IPS-18a (cell line): ENCODE measurements around the gene TP53I11.

Experiments
- H3K27ac ChIP-seq: one replicate; pipeline ENCODE4 v1.5.1; 2013; ENCODE audit warnings: low read length
- H3K27me3 ChIP-seq: one replicate; pipeline ENCODE4 v1.6.1; 2013; ENCODE audit warnings: mild to moderate bottlenecking, low read length; ENCODE audit not compliant: control insufficient read depth, insufficient read depth
- H3K36me3 ChIP-seq: one replicate; pipeline ENCODE4 v1.6.1; 2013; ENCODE audit warnings: low read depth, low read length; ENCODE audit not compliant: control insufficient read depth
- H3K4me1 ChIP-seq: one replicate; pipeline ENCODE4 v1.6.1; 2013; ENCODE audit warnings: low read depth, low read length; ENCODE audit not compliant: control insufficient read depth
- H3K4me3 ChIP-seq: one replicate; pipeline ENCODE4 v1.5.1; 2013; ENCODE audit warnings: low read length
- H3K9ac ChIP-seq: one replicate; pipeline ENCODE4 v1.6.1; 2013; ENCODE audit warnings: mild to moderate bottlenecking, low read length, moderate library complexity
- H3K9me3 ChIP-seq: one replicate; pipeline ENCODE4 v1.6.1; 2013; ENCODE audit warnings: low read depth, low read length; ENCODE audit not compliant: control insufficient read depth

TP53I11 gene

GRCh38 chr11:44885919-44886789 is 64.5 kb downstream of the TP53I11 start:
- H3K27me3 ChIP-seq: peaks cover 2% of the 10 kb centered on the region
- no peak overlapping the region for H3K4me3 ChIP-seq
- no peak overlapping the region for H3K27ac ChIP-seq
- no peaks in the 10 kb centered on the region for H3K9me3 ChIP-seq
- H3K36me3 ChIP-seq: no peaks in the 10 kb centered on the region
- peaks cover 21% of the 10 kb centered on the region for H3K4me1 ChIP-seq
- H3K9ac ChIP-seq: no peak overlapping the region

GRCh38 chr11:44885065-44885810 is 65.4 kb downstream of the TP53I11 start:
- Histone ChIP-seq H3K27ac (no peak overlapping the region), H3K9me3 (no peaks in the 10 kb centered on the region), H3K27me3 (peaks cover 8% of the 10 kb centered on the region), H3K4me3 (no peak overlapping the region), H3K9ac (no peak overlapping the region), H3K36me3 (no peaks in the 10 kb centered on the region), H3K4me1 (peaks cover 21% of the 10 kb centered on the region)

- Histone ChIP-seq H3K9ac (no peak overlapping the region), H3K4me1 (peaks cover 24% of the 10 kb centered on the region), H3K27ac (no peak overlapping the region), H3K9me3 (no peaks in the 10 kb centered on the region), H3K4me3 (no peak overlapping the region), H3K27me3 (peaks cover 20% of the 10 kb centered on the region), H3K36me3 (no peaks in the 10 kb centered on the region)
Measured at GRCh38 chr11:44884056-44884455, 66.6 kb downstream of the TP53I11 start.

DNA sequence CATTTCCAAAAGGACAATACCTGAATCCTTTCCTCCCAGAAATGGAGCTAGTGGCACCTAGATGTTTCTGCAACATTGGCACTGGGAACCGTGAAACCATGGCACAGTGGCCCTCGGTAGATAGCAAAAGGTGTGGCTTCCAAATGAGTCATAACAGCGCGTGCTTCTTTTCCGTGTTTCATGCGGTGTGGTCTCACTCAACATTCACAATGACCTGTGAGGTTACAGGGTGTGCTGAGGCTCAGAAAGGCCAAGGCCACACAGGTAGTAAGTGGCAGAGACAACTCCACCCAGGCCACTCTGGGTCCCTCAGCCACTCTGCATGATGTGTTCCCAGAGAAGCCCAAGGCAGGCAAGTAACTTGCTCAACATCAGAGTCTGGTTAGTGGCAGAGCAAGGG is 67.4 kb downstream of the TP53I11 start:
- Histone ChIP-seq H3K4me1 (peaks cover 30% of the 10 kb centered on the region), H3K4me3 (no peak overlapping the region), H3K36me3 (no peaks in the 10 kb centered on the region)

More for the DNA sequence above, 67.4 kb downstream of the TP53I11 start:
- Histone ChIP-seq H3K27me3 (peaks cover 28% of the 10 kb centered on the region), H3K9me3 (no peaks in the 10 kb centered on the region), H3K27ac (no peak overlapping the region), H3K9ac (no peak overlapping the region)
